GM12878 (cell line): Measurements from ENCODE around the gene ITGAV. TPM values are rescaled to one million over a fixed set of nuclear protein-coding genes. Genes with fewer than 3 reads are reported as not detected.

Experiments
- polyA plus RNA-seq, 11 experiments: library from polyadenylated mRNA; depleted of rRNA in 4 of 11; unstranded in 6 of 11; stranded (reverse) in 5 of 11; fragments of >200 nt; fragmentation: Nextera tagmentation in 4 of 11; fragmentation: Illumina TruSeq in 1 of 11; extraction: Ambion mirVana in 4 of 11; extraction: Trizol in 1 of 11; gene quantifications; 1 replicate in 1 of 11; 2 replicates in 10 of 11; pipeline versions ENCODE4 v1.2.1 to v1.2.3, GENCODE V29; 2011 to 2016; ENCODE audit warnings: inconsistent platforms in 2 of 11, missing spikeins in 2 of 11, low read depth in 1 of 11
- total RNA-seq, 4 experiments: library from RNA; depleted of rRNA in 3 of 4; stranded (reverse); fragments of >200 nt in 3 of 4; fragmentation: Illumina TruSeq in 1 of 4; extraction: Trizol in 1 of 4; gene quantifications; 2 replicates each; pipeline versions ENCODE4 v1.2.1 to v1.2.3, GENCODE V29; 2013 to 2021

ITGAV gene
- total and polyA plus RNA-seq, 10 of the 15 experiments (the other 5 are each of a cell fraction or from before 2014, with no cell fraction given) = 2.1 to 10.8 (median 6.1) TPM

Other genes starting within 250 kb of the ITGAV start
- 51.5 and 58.4 TPM in 2 replicates for gene ZC3H15, start 103.8 kb upstream of the ITGAV start, total RNA-seq (2014; rRNA removed)
- gene ZC3H15, start 103.8 kb upstream of the ITGAV start, total RNA-seq (2014; rRNA removed; fragmentation: Illumina TruSeq; extraction: Trizol) = 122 and 123 TPM in 2 replicates
- 71.3 and 72.4 TPM in 2 replicates for gene ZC3H15, start 103.8 kb upstream of the ITGAV start, total RNA-seq (2021)
- gene ZC3H15, start 103.8 kb upstream of the ITGAV start, polyA plus RNA-seq (2011; rRNA removed) = 128 and 193 TPM in 2 replicates
- gene ZC3H15, start 103.8 kb upstream of the ITGAV start, polyA plus RNA-seq (2014; fragmentation: Illumina TruSeq; extraction: Trizol) = 152 and 199 TPM in 2 replicates
- 100 to 1,000 TPM; 115 to 122 TPM for gene ZC3H15, start 103.8 kb upstream of the ITGAV start, polyA plus RNA-seq (2014; fragmentation: Nextera tagmentation; extraction: Ambion mirVana)
- gene ZC3H15, start 103.8 kb upstream of the ITGAV start, polyA plus RNA-seq (2014; rRNA removed) = 62.2 and 74.5 TPM in 2 replicates
- 100 to 1,000 TPM; 131 TPM for gene ZC3H15, start 103.8 kb upstream of the ITGAV start, polyA plus RNA-seq (2016; fragmentation: Nextera tagmentation; extraction: Ambion mirVana)
- 6.7 and 6.8 TPM in 2 replicates for gene FAM171B, start 104.0 kb downstream of the ITGAV start, total RNA-seq (2014; rRNA removed)
- gene FAM171B, start 104.0 kb downstream of the ITGAV start, total RNA-seq (2014; rRNA removed; fragmentation: Illumina TruSeq; extraction: Trizol) = 7.0 and 7.3 TPM in 2 replicates
- 8.1 and 9.1 TPM in 2 replicates for gene FAM171B, start 104.0 kb downstream of the ITGAV start, total RNA-seq (2021)
- gene FAM171B, start 104.0 kb downstream of the ITGAV start, polyA plus RNA-seq (2011; rRNA removed) = 4.8 and 6.0 TPM in 2 replicates
- gene FAM171B, start 104.0 kb downstream of the ITGAV start, polyA plus RNA-seq (2014; fragmentation: Illumina TruSeq; extraction: Trizol) = 3.7 and 4.4 TPM in 2 replicates
- 1 to 10 TPM; 2.6 to 6.2 TPM for gene FAM171B, start 104.0 kb downstream of the ITGAV start, polyA plus RNA-seq (2014; fragmentation: Nextera tagmentation; extraction: Ambion mirVana)
- gene FAM171B, start 104.0 kb downstream of the ITGAV start, polyA plus RNA-seq (2014; rRNA removed) = 1.8 and 1.9 TPM in 2 replicates
- gene FAM171B, start 104.0 kb downstream of the ITGAV start, polyA plus RNA-seq (2016; fragmentation: Nextera tagmentation; extraction: Ambion mirVana) = 1 to 10 TPM; 2.7 to 3.7 TPM